Natural killer cell (primary cell): ENCODE results near the gene CIAO3. TPM values are rescaled to one million over a fixed set of nuclear protein-coding genes. Genes with fewer than 3 reads are reported as not detected.

ENCODE experiments used
- ATAC-seq, 3 donors: fragments of 150-1000 bp in 2 of 3; fragments of 200-7000 bp in 1 of 3; cut with Tn5 transposase; 1 replicate in 1 of 3; 2 replicates in 2 of 3; pipeline ENCODE4 v1.10.0; 2021; ENCODE audit warnings: mild to moderate bottlenecking in 2 of 3, moderate library complexity in 2 of 3
- DNase-seq, 2 donors: peaks; one replicate each; pipeline versions ENCODE4 v3.0.0 to v3.0.0-alpha.2; 2013 to 2021; ENCODE audit warnings: mixed read lengths in 1 of 2
- H3K27ac ChIP-seq: one replicate; pipeline ENCODE4 v1.5.1; 2013; ENCODE audit warnings: mild to moderate bottlenecking, low read length
- H3K27me3 ChIP-seq: one replicate; pipeline ENCODE4 v1.6.1; 2013; ENCODE audit warnings: low read length; ENCODE audit not compliant: control insufficient read depth, insufficient read depth
- H3K36me3 ChIP-seq: one replicate; pipeline ENCODE4 v1.6.1; 2013; ENCODE audit warnings: low read length; ENCODE audit not compliant: control insufficient read depth, insufficient read depth
- H3K4me1 ChIP-seq: one replicate; pipeline ENCODE4 v1.6.1; 2013; ENCODE audit warnings: low read length; ENCODE audit not compliant: control insufficient read depth, insufficient read depth
- H3K4me3 ChIP-seq: one replicate; pipeline ENCODE4 v1.5.1; 2013; ENCODE audit warnings: low read length
- H3K9me3 ChIP-seq: one replicate; pipeline ENCODE4 v1.6.1; 2013; ENCODE audit warnings: low read length; ENCODE audit not compliant: control insufficient read depth, insufficient read depth
- H3K27ac Mint-ChIP-seq, 2 donors: one replicate each; pipeline ENCODE4 v1.8.0; 2022; ENCODE audit warnings: mild to moderate bottlenecking in 2 of 2, mixed read lengths in 2 of 2, moderate library complexity in 1 of 2
- H3K27me3 Mint-ChIP-seq, 2 donors: one replicate each; pipeline ENCODE4 v1.8.0; 2022; ENCODE audit warnings: low read depth in 2 of 2, mixed read lengths in 2 of 2
- H3K36me3 Mint-ChIP-seq: one replicate; pipeline ENCODE4 v1.8.0; 2022; ENCODE audit warnings: mixed read lengths
- H3K4me1 Mint-ChIP-seq, 2 donors: one replicate each; pipeline ENCODE4 v1.8.0; 2022; ENCODE audit warnings: mixed read lengths in 2 of 2
- H3K4me3 Mint-ChIP-seq: one replicate; pipeline ENCODE4 v1.8.0; 2022; ENCODE audit warnings: mild to moderate bottlenecking, moderate library complexity, mixed read lengths
- H3K9me3 Mint-ChIP-seq, 2 donors: one replicate each; pipeline ENCODE4 v1.8.0; 2022; ENCODE audit warnings: mixed read lengths in 2 of 2
- CTCF ChIP-seq: fragments of 200-600 bp; IDR thresholded peaks from one replicate; pipeline ENCODE4 v1.8.0; 2022; ENCODE audit warnings: antibody characterized with exemption
- WGBS: methylation state at CpG from one replicate; pipeline ENCODE4 v1.1.7; 2013; ENCODE audit warnings: missing lambda C conversion rate; ENCODE audit not compliant: insufficient coverage; 5-methylcytosine and 5-hydroxymethylcytosine counted together
- intact Hi-C: fragments of 100-400 bp; cut with micrococcal nuclease; formaldehyde crosslinking; loops from one replicate; pipeline ENCODE4 v1.14.2; 2022
- total RNA-seq, 4 donors: library from RNA; stranded (reverse); fragments of 120-200 nt in 1 of 4; gene quantifications; one replicate each; pipeline versions ENCODE4 v1.2.3 to v1.2.4, GENCODE V29; 2013 to 2022

Gene CIAO3
- total RNA-seq, 3 donors from 2014 or later (not counting 1 experiment from before 2014, with no cell fraction given): 36.9 to 39.8 (median 37.5) TPM

GRCh38 chr16:774086-775001 lies 33.5 kb upstream of the CIAO3 start:
- no peak for TF ChIP-seq CTCF
- no peak for ATAC-seq
- intact Hi-C loops: no loop called here
- Mint-ChIP-seq H3K4me3 (no peak overlapping the region), H3K27ac (no peak overlapping the region), H3K27me3 (no peaks in the 10 kb centered on the region), H3K4me1 (no peaks in the 10 kb centered on the region), H3K36me3 (no peaks in the 10 kb centered on the region), H3K9me3 (no peaks in the 10 kb centered on the region)
- Histone ChIP-seq H3K27me3 (no peaks in the 10 kb centered on the region), H3K9me3 (no peaks in the 10 kb centered on the region), H3K4me3 (no peak overlapping the region), H3K27ac (no peak overlapping the region), H3K4me1 (no peaks in the 10 kb centered on the region), H3K36me3 (no peaks in the 10 kb centered on the region)
- DNase-seq: no peak
- WGBS: 90% methylated on average over 46 of the region's 46 CpGs

GRCh38 chr16:772959-773358 lies 32.2 kb upstream of the CIAO3 start:
- Histone ChIP-seq H3K4me1 (no peaks in the 10 kb centered on the region), H3K9me3 (no peaks in the 10 kb centered on the region), H3K27ac (no peak overlapping the region), H3K36me3 (no peaks in the 10 kb centered on the region), H3K4me3 (no peak overlapping the region), H3K27me3 (no peaks in the 10 kb centered on the region)
- Mint-ChIP-seq H3K27ac (no peak overlapping the region), H3K4me3 (no peak overlapping the region), H3K4me1 (no peaks in the 10 kb centered on the region), H3K27me3 (no peaks in the 10 kb centered on the region), H3K9me3 (no peaks in the 10 kb centered on the region), H3K36me3 (no peaks in the 10 kb centered on the region)
- no peak for TF ChIP-seq CTCF
- ATAC-seq (no peak), DNase-seq (no peak)
- 93% methylated on average over 18 of the region's 18 CpGs for WGBS
- intact Hi-C loops: no loop called here

- Mint-ChIP-seq H3K36me3 (no peaks in the 10 kb centered on the region), H3K4me3 (no peak overlapping the region), H3K27me3 (no peaks in the 10 kb centered on the region), H3K9me3 (no peaks in the 10 kb centered on the region), H3K4me1 (no peaks in the 10 kb centered on the region), H3K27ac (no peak overlapping the region)
- H3K4me1 ChIP-seq: no peaks in the 10 kb centered on the region
- 100% methylated on average over 2 of the region's 13 CpGs for WGBS
- intact Hi-C loops: no loop called here
- DNase-seq (no peak), ATAC-seq (no peak)
- H3K9me3 ChIP-seq: no peaks in the 10 kb centered on the region
- H3K36me3 ChIP-seq: no peaks in the 10 kb centered on the region
- no peak for TF ChIP-seq CTCF
- no peaks in the 10 kb centered on the region for H3K27me3 ChIP-seq
- H3K4me3 ChIP-seq: no peak overlapping the region
- no peak overlapping the region for H3K27ac ChIP-seq
Observed at GRCh38 chr16:770411-770810, 29.6 kb upstream of the CIAO3 start.
